Activated CD8-positive, alpha-beta memory T cell treated with anti-CD3 and anti-CD28 coated beads, Interleukin-2, amount 50 U/mL, for 4 hours (primary cell): ENCODE data around the gene NUAK1.

Source experiments
- DNase-seq: peaks from one replicate; pipeline ENCODE4 v3.0.0-alpha.2; 2020

NUAK1 gene

DNA sequence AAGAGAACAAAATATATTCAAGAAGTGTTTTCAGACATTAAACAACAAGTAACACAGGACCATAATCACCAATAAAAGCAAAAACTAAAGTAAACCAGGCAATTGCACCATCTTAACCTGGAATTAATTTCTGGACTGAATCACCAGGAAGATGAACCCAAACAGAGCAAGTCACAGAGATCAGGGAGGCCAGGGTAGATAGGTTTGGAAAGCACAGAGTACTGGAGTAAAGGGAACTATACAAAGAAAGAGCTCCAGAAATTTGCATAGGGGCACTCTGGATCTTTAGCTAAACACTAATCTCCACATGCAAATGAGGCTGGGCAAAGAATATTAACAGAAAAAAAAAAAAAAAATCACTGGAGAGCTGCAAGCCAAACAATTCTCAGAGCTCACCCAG is 84.7 kb downstream of the NUAK1 start:
- no peak for DNase-seq

DNA sequence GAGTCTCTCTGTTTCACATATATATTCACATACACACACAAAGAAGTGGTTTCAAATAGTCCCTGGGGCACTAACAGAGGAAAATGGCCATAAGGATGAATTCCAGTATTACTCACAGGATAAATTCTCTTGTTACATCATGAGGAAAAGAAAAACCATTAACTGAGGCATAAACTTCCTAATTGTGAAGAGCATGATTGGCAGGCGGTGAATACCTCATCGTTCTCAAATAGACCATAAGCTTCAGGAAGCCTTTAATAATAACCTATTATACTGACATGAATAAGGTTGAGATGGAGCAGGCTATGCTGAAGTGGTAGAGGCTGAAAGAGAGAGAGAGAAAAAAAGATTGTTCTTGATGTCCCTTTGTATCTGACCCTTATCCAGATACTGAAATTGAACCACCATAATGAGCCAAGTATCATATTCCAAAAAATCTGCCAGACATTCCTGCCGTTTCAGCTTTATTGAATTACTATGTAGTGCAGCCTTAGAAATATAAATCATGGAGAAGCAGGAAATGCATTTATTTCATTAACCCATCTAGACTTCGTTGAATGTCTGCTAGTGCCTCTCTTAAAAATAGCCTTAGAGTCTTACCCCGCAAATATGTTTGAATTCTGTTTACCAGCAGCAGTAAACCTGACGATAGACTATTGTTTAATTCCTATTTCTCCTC is 86.8 kb downstream of the NUAK1 start:
- DNase-seq: no peak

DNA sequence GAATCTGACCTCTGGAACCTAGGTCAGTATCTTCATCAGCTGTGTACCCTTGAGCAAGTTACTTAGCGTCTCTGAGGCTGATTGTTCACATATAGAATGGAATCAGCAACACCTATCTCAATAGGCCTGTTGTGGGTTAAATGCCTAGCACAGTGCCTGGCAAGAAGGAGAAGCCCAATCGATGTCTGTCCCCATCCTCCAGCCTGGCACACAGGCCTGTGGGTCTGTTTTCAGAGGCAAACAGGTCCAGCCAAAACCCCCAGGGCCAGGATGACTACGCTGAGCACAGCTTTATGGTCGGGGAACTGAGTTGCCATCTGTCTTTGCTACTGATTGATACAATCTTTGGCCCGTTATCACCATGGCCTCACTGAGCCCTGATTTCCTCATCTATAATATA is 89.2 kb downstream of the NUAK1 start:
- no peak for DNase-seq

DNA sequence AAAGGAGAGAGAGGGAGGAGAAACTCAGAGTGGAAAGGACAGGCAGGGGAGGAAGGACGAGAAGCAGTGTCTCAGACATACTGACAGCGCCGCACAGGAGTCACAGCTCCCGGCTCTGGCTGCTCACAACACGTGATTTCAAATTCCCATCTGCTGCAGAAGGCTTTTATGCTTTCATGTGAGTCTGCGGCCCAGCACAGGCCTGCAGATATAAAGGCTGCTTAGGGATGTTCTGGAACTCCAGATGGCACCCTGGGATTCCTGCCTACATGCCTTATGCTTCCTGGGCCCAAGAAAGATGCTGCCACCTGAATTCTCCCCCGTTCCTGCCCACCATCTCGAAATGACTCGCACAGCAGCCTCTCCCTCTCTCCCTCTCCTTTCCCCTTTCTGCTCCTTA is 89.6 kb downstream of the NUAK1 start:
- no peak for DNase-seq

DNA sequence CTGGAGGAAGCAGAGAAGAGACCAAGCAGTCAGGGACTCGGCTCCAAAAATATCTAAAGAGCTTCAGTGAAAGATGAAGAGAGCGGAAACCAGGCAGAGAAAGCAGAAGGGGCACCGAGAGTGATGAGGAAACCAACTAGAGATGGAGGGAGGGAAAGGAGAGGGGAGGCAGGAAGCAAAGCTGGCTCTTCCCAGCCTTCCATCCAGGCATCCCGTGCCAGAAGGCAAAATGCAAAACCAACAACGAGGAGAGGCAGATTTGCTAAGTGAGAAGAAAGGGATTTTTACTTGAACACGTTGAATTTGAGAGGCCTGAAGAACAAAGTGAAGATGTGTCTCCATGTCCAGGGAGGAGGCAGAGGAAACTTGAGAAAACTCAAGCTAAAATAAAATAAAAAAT is 90.1 kb downstream of the NUAK1 start:
- DNase-seq: no peak

DNA sequence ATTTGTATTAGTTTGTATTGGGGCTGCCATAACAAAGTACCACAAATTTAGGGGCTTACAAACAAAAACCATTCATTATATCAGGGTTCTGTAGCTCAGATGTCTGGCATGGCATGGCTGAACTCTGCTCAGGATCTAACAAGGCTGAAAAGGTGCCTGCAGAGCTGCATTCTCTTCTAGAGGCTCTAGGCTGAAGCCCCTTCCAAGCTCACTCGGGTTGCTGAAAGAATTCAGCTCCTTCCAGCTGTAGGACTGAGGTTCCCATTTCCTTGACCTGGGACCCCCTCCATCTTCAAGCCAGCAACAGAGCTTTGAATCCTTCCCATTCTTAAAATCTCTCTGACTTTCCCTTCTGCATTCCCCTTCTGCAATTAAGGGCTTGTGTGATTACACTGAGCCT is 90.7 kb downstream of the NUAK1 start:
- no peak for DNase-seq

DNA sequence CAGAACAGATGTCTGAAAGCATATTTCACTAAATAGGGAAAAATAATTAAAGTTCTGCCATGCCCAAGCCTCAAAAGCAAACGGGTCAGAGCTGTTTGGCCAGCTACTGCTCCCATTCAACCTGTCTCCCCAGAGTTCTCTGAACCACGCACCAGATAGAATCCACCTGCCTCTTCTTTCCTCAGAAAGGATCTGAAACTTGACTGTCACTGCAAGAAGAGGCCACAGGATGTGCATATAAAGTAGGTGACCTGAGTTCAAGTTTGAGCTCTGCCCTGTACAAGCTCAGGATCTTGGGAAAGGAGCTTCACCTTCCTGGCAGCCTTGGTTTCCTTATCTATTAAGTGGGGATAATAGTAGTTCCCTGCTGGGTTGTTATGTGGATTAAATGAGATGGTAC is 91.8 kb downstream of the NUAK1 start:
- DNase-seq: no peak

DNA sequence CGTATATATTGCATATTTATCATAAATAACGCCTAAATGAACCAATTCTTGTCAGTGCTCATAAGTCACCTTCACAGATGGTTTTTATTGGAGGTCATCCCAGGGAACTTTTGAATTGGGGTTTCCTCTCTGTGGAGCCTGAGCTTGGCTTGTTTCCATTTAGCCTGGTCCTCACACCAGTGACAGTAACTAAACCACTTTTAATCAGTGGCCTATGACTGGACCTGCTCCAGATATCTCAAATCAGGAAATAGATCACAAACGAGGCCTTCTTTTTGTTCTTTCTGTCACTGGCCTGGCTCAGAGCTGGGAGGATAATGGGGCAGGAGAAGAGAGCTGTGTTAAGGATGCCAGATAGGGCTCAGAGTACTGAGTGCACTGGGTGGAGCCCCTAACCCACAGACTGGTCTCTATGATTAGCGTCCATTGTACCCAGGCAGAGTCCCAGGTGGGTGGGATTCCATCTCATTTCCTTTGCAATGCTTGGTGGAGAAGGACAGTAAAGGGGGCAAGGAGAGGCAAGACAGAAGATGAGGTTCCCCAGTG is 92.4 kb downstream of the NUAK1 start:
- DNase-seq: no peak

DNA sequence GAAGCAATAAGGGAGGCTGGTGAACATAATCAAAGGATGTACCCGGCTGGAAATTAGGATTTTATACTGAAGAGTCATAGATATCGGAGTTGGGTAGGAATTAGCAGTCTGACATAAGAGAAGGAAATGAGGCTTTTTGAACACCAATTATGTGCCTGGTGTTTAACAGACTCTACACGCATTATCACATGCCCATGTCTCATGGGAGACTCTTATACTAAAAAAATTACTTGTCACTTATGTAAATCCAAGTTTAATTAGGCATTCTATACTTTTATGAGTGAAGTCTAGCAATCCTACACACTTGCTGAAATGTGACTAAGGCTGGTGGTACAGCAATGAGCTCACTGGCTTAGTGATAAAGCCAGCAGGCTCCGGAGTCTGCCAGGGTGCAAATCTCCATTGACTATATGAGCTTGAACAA is 93.5 kb downstream of the NUAK1 start:
- DNase-seq: no peak

DNA sequence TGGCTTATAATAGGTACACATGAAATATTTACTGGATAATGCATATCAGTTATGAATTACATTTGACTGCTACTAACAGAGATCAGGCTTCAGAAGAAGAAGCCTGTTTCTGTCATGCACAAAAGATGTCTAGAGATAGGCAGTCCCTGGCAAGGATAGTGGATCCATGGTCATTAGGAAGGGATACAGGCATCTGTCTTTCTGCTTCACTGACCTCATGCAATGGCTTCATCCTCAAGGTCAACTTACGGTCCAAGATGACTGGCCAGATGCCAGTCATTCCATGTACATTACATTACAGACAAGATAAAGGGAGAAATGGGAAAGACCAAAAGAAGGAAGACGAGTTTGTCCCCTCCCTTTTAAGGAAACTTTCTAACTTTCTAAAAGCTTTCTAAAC is 94.0 kb downstream of the NUAK1 start:
- DNase-seq: no peak

DNA sequence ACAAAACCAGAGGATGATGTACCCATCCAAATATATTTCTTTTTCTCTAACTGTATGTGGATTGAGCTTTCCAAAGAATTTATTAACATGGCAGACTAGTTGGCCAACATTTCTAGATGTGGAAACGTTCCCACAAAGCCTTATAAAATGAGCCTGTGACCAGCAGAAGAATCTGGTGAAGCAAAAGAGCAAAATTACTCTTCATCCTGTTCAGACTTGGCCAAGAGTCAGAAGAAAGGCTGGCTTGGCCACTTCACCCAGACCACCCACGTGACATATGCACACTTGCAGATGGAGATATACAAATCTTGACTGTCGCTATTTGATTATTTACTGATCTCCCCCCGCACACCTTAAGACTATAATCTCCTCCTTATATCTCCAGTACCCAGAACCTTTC is 96.7 kb downstream of the NUAK1 start:
- no peak for DNase-seq

DNA sequence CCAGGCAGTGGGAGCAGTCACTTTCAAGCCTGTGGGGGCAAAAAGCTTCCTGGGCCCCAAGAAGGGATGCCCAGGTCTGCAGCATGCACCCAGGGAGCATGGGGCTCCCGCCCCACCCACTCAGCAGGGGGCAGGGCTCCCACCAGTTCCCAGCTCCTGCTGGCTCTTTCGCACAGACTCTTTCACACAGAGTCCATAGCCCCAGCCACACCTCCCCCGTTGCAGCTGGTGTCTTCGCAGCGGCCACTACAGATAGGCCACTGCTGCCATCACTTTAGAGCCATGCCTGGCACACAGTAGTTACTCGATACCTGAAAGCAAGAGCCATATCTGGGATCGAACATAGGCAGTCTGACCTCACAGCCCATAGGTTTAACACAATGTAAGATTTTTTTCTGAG is 98.2 kb downstream of the NUAK1 start:
- no peak for DNase-seq

DNA sequence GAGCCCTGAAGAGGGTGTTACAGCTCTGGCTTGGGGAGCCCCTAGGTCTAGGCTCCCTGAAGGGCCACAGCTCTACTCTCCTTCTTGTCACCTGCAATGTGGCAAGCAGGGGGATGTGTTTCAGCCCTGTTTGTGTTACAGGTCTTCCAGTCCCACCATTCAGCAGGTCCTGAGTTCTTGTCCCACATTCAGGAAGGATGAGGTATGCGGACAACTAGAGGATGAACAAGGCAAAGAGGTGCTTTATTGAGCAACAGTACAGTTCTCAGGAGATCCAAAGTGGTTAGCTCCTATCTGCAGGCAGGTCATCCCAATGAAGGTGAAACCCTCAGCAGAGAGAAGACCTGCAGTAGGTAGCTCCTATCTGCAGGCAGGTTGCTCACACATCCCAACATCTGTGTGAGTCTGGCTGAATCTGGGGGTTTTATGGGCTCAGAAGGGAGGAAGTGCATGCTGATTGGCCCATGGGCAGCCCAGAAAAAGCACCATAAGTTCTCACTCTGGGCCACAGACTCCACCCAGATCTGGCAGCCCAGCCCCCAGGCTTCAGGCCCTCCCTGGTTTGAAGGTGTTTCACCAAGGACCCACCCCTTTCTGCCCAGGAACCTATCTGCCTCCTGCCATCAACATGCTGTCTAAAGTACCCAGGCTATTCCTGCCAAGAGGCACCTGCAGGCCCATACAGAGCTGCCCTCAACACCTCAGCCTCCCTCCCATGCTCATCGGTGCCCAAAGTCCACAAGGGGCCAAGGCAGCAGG is 98.9 kb downstream of the NUAK1 start:
- no peak for DNase-seq

DNA sequence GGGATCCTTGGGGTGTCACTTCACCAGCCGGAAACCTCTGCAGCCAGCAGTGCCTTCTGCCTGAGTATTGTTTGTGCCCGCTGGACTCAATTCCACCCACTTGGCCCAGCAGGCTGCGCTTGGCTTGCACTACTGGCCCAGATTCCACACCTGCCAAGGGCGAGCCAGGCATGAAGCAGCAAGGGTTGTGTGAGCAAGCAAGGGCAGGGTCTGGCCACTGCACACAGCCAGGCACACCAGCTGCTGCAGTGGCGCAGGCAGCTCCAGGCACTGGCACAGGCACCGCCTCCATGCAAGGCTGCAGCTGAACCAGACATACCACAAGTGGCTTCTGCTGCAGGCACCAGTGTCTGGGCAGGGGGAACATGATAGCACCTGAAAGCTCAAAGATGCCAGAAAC is 99.5 kb downstream of the NUAK1 start:
- no peak for DNase-seq

DNA sequence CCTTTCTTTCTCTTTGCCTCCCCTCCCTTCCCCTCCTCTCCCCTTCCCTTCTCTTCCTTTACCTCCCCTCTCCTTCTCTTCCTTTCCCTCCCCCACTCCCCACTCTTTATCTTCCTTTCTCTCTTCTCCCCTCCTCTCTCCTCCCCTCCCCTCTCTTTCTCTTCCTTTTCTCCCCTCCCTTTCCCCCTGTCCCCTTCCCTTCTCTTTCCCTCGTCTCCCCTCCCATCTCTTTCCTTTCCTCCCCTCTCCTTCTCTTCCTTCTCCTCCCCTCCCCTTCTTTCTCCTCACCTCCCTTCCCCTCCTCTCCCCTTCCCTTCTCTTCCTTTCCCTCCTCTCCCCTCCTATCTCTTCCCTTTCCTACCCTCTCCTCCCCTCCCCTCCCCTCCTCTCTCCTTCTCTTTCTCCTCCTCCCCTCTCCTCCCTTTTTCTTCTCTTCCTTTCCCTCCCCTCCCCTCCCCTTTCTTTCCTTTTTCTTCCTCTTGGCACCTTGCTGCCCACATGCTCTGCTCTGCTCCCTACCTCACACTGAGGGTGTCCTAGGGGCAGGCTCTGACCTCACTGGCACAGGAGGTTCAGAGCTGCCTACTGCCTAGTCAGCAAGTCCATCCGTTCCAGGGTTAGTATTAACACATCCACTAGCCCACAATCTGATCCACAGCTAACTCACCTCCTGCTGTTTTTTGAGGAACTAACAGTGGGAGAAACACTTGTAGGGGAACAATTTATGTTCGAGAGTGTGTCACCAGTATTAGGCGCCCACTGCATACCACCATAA is 101.0 kb downstream of the NUAK1 start:
- no peak for DNase-seq

DNA sequence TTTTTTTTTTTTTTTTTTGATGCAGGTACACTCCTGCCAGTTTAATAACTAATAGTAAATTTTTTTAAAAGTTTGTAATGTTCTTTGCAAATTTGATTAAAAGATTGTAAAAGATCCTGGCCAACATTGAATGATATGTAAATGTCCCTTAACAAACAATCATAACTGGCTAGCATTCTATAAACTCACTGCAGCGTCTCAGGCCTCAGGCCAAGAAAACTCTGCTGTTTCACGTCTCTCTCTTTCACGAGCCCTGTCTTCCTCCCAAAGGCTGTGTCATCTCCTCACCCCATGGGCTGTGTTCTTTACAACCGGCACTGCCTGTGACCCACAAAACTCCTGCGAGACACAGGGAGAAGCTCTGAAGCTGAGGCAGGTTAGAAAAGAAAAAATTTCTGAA is 103.3 kb downstream of the NUAK1 start:
- no peak for DNase-seq

DNA sequence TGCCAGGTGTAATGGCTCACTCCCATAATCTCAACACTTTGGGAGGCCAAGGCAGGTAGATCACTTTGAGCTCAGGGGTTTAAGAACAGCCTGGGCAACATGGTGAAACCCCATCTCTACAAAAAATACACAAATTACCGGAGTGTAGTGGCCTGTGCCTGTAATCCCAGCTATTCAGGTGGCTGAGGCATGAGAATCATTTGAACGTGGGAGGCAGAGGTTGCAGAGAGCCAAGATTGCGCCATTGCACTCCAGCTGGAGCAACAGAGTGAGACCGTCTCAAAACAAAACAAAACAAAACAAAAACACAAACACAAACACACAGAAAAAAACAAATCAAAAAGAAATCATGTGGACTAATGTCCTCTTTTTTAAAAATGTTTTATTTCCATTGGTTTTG is 104.4 kb downstream of the NUAK1 start:
- no peak for DNase-seq

DNA sequence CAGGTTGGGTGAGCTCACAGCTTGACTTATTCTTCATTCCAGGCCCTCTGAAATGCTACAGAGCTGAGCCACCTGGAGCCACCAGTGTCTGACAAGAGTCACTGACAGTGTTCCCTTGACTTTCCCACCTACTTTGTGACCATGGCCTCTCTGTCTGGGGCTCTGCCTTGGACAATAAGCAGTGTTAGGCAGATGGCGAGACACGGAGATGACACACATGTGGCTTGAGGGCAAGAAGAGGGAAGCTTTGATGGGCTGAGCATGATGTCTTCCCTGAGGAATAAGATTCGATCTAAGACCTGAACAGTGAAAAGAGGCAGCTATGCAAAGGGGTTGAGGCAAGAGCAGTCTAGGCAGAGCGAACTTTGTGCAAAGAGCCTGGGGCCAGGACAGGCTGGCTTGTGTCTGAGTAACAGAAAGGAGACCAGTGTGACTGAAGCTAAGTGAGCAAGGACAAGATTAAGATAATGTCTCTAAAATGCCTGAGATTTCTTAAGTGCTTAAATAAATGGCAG is 105.5 kb downstream of the NUAK1 start:
- DNase-seq: no peak

DNA sequence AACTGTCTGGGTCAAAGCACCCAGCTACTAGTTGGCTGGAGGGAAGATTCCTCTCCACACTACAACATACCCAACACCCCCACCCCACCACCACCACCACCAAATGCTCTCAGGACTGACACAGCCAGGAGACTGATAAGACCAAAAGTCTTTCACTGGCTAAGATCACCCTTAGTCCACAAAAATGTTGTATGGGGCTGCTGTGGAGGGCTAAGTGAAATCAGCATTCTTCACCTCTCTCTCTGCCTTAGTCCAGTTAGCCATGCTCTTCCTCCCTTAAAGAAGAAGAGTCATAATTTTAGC is 106.2 kb downstream of the NUAK1 start:
- no peak for DNase-seq

DNA sequence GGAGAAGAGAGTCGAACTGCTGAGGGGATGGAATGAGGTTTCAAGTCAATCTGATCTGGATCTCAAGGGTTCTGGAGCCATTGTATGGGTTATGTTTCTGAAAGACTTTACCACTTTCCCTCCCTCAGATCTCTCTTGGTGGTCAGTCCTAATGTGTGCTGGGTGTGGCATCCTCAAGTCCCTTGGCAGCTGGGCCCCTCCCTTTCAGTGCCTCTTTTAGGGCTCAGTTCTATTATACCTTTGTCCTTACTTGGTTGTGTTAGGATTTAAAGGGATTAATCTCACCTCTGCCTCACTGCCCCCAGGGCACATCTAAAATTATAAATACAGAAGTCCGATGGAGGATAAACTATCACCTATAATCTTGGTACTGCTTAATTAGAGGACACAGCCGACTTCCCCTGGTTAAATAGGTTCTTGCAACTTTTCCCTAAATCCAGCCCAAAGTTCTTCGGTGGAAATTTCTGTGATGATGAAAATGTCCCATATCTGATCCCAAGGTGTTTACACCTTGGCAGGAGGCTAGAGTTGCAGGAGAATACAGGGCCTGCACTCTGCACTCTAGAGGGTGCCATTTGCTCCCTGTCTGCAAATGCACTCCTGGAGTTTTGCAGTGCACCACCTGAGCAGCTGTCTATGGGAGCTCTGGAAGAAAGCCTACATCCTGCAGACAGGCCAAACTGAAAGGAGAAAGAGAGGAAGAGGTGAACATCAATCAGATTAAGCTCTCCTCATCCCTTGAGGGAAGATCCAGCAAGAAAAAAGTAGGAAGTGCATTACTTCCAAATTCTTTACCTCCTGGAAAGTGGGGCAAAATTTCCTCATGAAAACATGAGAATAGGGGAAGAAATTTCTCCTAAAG is 106.8 kb downstream of the NUAK1 start:
- no peak for DNase-seq

DNA sequence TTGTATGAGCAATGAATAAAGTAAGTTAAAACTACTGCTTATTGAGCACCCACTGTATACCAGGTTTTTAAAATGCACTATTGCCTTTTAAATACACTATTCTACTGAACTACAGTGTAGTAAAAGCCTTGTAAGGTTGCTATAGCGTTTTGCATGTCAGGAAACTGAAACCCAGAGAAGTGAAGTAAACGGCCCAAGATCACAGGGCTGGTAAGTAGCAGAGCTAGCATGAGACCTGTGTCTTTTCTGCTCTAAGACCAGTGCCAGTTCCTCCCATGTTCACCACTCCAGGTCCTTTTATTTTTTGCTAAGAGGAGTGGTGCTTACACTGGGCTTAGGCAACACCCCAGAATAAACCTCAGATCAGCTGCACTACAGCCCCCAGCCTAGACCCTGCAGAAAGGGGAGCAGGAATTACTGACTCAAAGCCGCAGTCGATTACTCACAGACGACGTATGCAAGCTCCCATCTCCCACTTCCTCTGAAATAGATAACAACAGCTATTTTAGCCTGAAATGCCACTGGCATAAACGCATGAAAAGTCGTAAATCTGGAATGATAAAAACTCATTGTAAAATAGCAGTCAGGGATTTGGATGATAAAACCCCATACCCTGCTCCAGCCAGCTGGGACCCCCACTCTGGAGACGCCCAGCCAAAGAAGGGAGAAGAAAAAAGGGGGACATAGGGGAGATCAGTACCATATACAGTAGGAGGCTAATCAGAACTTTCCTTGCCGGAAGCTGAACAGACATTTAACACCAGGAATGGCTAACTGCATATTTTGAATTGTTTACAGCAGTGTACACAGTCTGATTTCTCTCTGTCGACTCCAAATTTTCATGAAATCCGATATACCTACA is 108.3 kb downstream of the NUAK1 start:
- DNase-seq: no peak

DNA sequence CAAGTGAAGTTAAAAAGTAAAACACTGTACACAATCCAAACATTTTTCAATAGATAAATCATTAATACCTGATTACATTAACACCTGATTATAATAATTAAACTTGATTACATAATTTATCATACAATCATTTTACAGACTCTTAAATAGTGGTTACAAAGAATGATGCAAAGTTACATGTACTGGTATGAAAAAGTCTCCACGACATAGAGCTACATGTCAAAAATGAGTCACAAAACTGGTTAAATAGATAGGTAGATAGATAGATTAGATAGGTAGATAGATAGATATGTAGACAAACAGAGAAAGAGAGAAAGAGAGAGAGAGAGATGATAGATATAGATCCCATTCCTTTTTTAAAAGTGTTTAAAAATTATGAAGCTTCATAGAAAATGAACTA is 109.2 kb downstream of the NUAK1 start:
- DNase-seq: no peak
